ENCODE measurements around the gene GSTM4.

- no peak for TF ChIP-seq CTCF (IDR thresholded peaks at IDR 0.05)
- TF ChIP-seq EP300 (IDR thresholded peaks at IDR 0.05) = no peak
- no peak for TF ChIP-seq POLR2A (IDR thresholded peaks at IDR 0.05)
- no peak for TF ChIP-seq POLR2AphosphoS5 (IDR thresholded peaks at IDR 0.05)
These were observed 11.2 kb upstream of the GSTM4 start for GRCh38 chr1:109644670-109645069.

Data from stomach (tissue), 4 donors.